Measurements from ENCODE around the gene NTN1.
A peak's percentile ranks its signal among the peaks of the same experiment; 100 is the strongest.
"Not testable (repeated sequence)": the region's sequence is repeated elsewhere in the genome, so short reads cannot be mapped to it uniquely, and the experiment has no call there.

Gene NTN1

GRCh38 chr17:8986295-8986694 lies 35.0 kb upstream of the NTN1 start:
- DNase-seq (ENCODE audit: low read depth): no peak
- no peak for TF ChIP-seq CTCF (IDR thresholded peaks at IDR 0.05; ENCODE audit: low read length, missing control alignments)
- no peak overlapping the region for H3K4me3 ChIP-seq (replicated peaks; ENCODE audit: low read depth, low read length)

GRCh38 chr17:8988263-8988935 lies 32.9 kb upstream of the NTN1 start:
- not testable (repeated sequence) for DNase-seq (ENCODE audit: low read depth); H3K4me3 ChIP-seq (replicated peaks; ENCODE audit: low read depth, low read length)

GRCh38 chr17:8991514-8992285 lies 29.6 kb upstream of the NTN1 start:
- H3K4me3 ChIP-seq (replicated peaks; ENCODE audit: low read depth, low read length): no peak overlapping the region
- DNase-seq (ENCODE audit: low read depth): peak; percentile 72
- peak; percentile 85 for TF ChIP-seq CTCF (IDR thresholded peaks at IDR 0.05; ENCODE audit: low read length, missing control alignments)

- peak; percentile 54 for DNase-seq (ENCODE audit: low read depth)
- TF ChIP-seq CTCF (IDR thresholded peaks at IDR 0.05; ENCODE audit: low read length, missing control alignments): peak; percentile 97
- H3K4me3 ChIP-seq (replicated peaks; ENCODE audit: low read depth, low read length): no peak overlapping the region
These were observed 27.0 kb upstream of the NTN1 start for GRCh38 chr17:8994319-8994718.

- no peak for TF ChIP-seq CTCF (IDR thresholded peaks at IDR 0.05; ENCODE audit: low read length, missing control alignments)
- no peak overlapping the region for H3K4me3 ChIP-seq (replicated peaks; ENCODE audit: low read depth, low read length)
- DNase-seq (ENCODE audit: low read depth): no peak
These were observed 25.6 kb upstream of the NTN1 start for GRCh38 chr17:8995711-8996110.

- peak; percentile 62 for DNase-seq (ENCODE audit: low read depth)
- peak; percentile 93 for TF ChIP-seq CTCF (IDR thresholded peaks at IDR 0.05; ENCODE audit: low read length, missing control alignments)
- H3K4me3 ChIP-seq (replicated peaks; ENCODE audit: low read depth, low read length): no peak overlapping the region
These were observed 23.2 kb upstream of the NTN1 start for GRCh38 chr17:8997994-8998628.

GRCh38 chr17:9001559-9001958 lies 19.8 kb upstream of the NTN1 start:
- DNase-seq (ENCODE audit: low read depth): no peak
- H3K4me3 ChIP-seq (replicated peaks; ENCODE audit: low read depth, low read length): no peak overlapping the region
- no peak for TF ChIP-seq CTCF (IDR thresholded peaks at IDR 0.05; ENCODE audit: low read length, missing control alignments)

Measured in fibroblast of pulmonary artery (primary cell).